ENCODE measurements around the gene NOVA1.

Gene NOVA1

GRCh38 chr14:26594148-26594547 lies 3.7 kb downstream of the NOVA1 start:
- DNase-seq (ENCODE audit: low read depth in 2 of 2): no peak

GRCh38 chr14:26593357-26593756 lies 4.5 kb downstream of the NOVA1 start:
- no peak for DNase-seq (ENCODE audit: low read depth in 2 of 2)

GRCh38 chr14:26589925-26590324 lies 7.9 kb downstream of the NOVA1 start:
- DNase-seq (ENCODE audit: low read depth in 2 of 2): no peak

GRCh38 chr14:26577711-26578110 lies 20.1 kb downstream of the NOVA1 start:
- no peak for DNase-seq (ENCODE audit: low read depth in 2 of 2)

- no peak for DNase-seq (ENCODE audit: low read depth in 2 of 2)
Observed at GRCh38 chr14:26554069-26554772, 43.6 kb downstream of the NOVA1 start.

GRCh38 chr14:26549571-26549970 lies 48.3 kb downstream of the NOVA1 start:
- DNase-seq (ENCODE audit: low read depth in 2 of 2): no peak

- no peak for DNase-seq (ENCODE audit: low read depth in 2 of 2)
Observed at GRCh38 chr14:26548406-26548805, 49.4 kb downstream of the NOVA1 start.

- DNase-seq (ENCODE audit: low read depth in 2 of 2): no peak
Observed at GRCh38 chr14:26538176-26538575, 59.7 kb downstream of the NOVA1 start.

- DNase-seq (ENCODE audit: low read depth in 2 of 2): no peak
Observed at GRCh38 chr14:26531894-26532293, 65.9 kb downstream of the NOVA1 start.

GRCh38 chr14:26528415-26529182 lies 69.2 kb downstream of the NOVA1 start:
- no peak for DNase-seq (ENCODE audit: low read depth in 2 of 2)

GRCh38 chr14:26527095-26527494 lies 70.7 kb downstream of the NOVA1 start:
- no peak for DNase-seq (ENCODE audit: low read depth in 2 of 2)

GRCh38 chr14:26526137-26526536 lies 71.7 kb downstream of the NOVA1 start:
- DNase-seq (ENCODE audit: low read depth in 2 of 2): no peak

GRCh38 chr14:26525085-26525484 lies 72.7 kb downstream of the NOVA1 start:
- DNase-seq (ENCODE audit: low read depth in 2 of 2): no peak

- DNase-seq (ENCODE audit: low read depth in 2 of 2): no peak
Observed at GRCh38 chr14:26522967-26523366, 74.9 kb downstream of the NOVA1 start.

GRCh38 chr14:26517771-26518170 lies 80.1 kb downstream of the NOVA1 start:
- no peak for DNase-seq (ENCODE audit: low read depth in 2 of 2)

GRCh38 chr14:26500028-26500427 lies 97.8 kb downstream of the NOVA1 start:
- DNase-seq (ENCODE audit: low read depth in 2 of 2): no peak

GRCh38 chr14:26499546-26499945 lies 98.3 kb downstream of the NOVA1 start:
- no peak for DNase-seq (ENCODE audit: low read depth in 2 of 2)

GRCh38 chr14:26486922-26487321 lies 110.9 kb downstream of the NOVA1 start:
- DNase-seq (ENCODE audit: low read depth in 2 of 2): no peak

GRCh38 chr14:26484562-26484961 lies 113.3 kb downstream of the NOVA1 start:
- no peak for DNase-seq (ENCODE audit: low read depth in 2 of 2)

- no peak for DNase-seq (ENCODE audit: low read depth in 2 of 2)
Observed at GRCh38 chr14:26478967-26479366, 118.9 kb downstream of the NOVA1 start.

- no peak for DNase-seq (ENCODE audit: low read depth in 2 of 2)
Observed at GRCh38 chr14:26466862-26467261, 131.0 kb downstream of the NOVA1 start.

GRCh38 chr14:26463136-26463535 lies 134.7 kb downstream of the NOVA1 start:
- DNase-seq (ENCODE audit: low read depth in 2 of 2): no peak

GRCh38 chr14:26454105-26454504 lies 143.7 kb downstream of the NOVA1 start:
- no peak for DNase-seq (ENCODE audit: low read depth in 2 of 2)
